CD14-positive monocyte (primary cell): Measurements from ENCODE around the gene LRRC59. TPM values are rescaled to one million over a fixed set of nuclear protein-coding genes. Genes with fewer than 3 reads are reported as not detected.

Experiments
- DNase-seq, 3 donors: peaks; one replicate each; pipeline ENCODE4 v3.0.0-alpha.2; 2011 to 2022
- H2AFZ ChIP-seq: 2 replicates; pipeline ENCODE4 v1.6.0; 2012; ENCODE audit warnings: mild to moderate bottlenecking, low read depth, low read length, inconsistent platforms; ENCODE audit not compliant: insufficient read depth, poor library complexity, severe bottlenecking
- H3K27ac ChIP-seq, 2 donors: 1 replicate in 1 of 2; 2 replicates in 1 of 2; pipeline ENCODE4 v1.5.1; 2012 to 2013; ENCODE audit warnings: low read length in 2 of 2, control low read depth in 1 of 2, inconsistent platforms in 1 of 2, low read depth in 1 of 2, mild to moderate bottlenecking in 1 of 2
- H3K27me3 ChIP-seq, 2 donors: one replicate each; pipeline versions ENCODE4 v1.6.0 to v1.6.1; 2011 to 2013; ENCODE audit warnings: low read length in 2 of 2; ENCODE audit not compliant: control insufficient read depth in 2 of 2, insufficient read depth in 2 of 2
- H3K36me3 ChIP-seq, 2 donors: replicated peaks in 1 of 2; 1 replicate in 1 of 2; 2 replicates in 1 of 2; pipeline versions ENCODE4 v1.5.1 to v1.6.1; 2012 to 2013; ENCODE audit warnings: low read length in 2 of 2, control low read depth in 1 of 2, inconsistent platforms in 1 of 2, mild to moderate bottlenecking in 1 of 2; ENCODE audit not compliant: insufficient read depth in 2 of 2, control insufficient read depth in 1 of 2
- H3K4me1 ChIP-seq, 2 donors: 1 replicate in 1 of 2; 2 replicates in 1 of 2; pipeline versions ENCODE4 v1.5.1 to v1.6.1; 2012 to 2013; ENCODE audit warnings: low read length in 2 of 2, control low read depth in 1 of 2, inconsistent platforms in 1 of 2, mild to moderate bottlenecking in 1 of 2, moderate library complexity in 1 of 2; ENCODE audit not compliant: insufficient read depth in 2 of 2, control insufficient read depth in 1 of 2
- H3K4me2 ChIP-seq: replicated peaks from 2 replicates; pipeline ENCODE3; 2012; ENCODE audit warnings: low read length, moderate library complexity, mild to moderate bottlenecking; ENCODE audit not compliant: poor library complexity, severe bottlenecking; ENCODE audit errors: extremely low read depth
- H3K4me3 ChIP-seq, 3 experiments: fragments of 200-600 bp in 1 of 3; sonication (generic) in 1 of 3; replicated peaks in 1 of 3; 1 replicate in 2 of 3; 2 replicates in 1 of 3; pipeline ENCODE4 v1.5.1; 2011 to 2013; ENCODE audit warnings: low read length in 3 of 3, mild to moderate bottlenecking in 3 of 3, control low read depth in 2 of 3, low read depth in 2 of 3, inconsistent platforms in 1 of 3, moderate library complexity in 1 of 3
- H3K79me2 ChIP-seq: 2 replicates; pipeline ENCODE4 v1.6.0; 2012; ENCODE audit warnings: mild to moderate bottlenecking, control low read depth, inconsistent platforms, low read length, moderate library complexity; ENCODE audit not compliant: insufficient read depth
- H3K9ac ChIP-seq: 2 replicates; pipeline ENCODE4 v1.6.0; 2017; ENCODE audit warnings: low read length, mild to moderate bottlenecking; ENCODE audit not compliant: insufficient read depth, poor library complexity, severe bottlenecking
- H3K9me3 ChIP-seq, 2 donors: replicated peaks in 1 of 2; 1 replicate in 1 of 2; 2 replicates in 1 of 2; pipeline versions ENCODE4 v1.5.1 to v1.6.1; 2012 to 2013; ENCODE audit warnings: low read length in 2 of 2, control low read depth in 1 of 2; ENCODE audit not compliant: control insufficient read depth in 1 of 2, insufficient read depth in 1 of 2
- H4K20me1 ChIP-seq: 2 replicates; pipeline ENCODE4 v1.6.0; 2012; ENCODE audit warnings: mild to moderate bottlenecking, low read length, control low read depth, moderate library complexity; ENCODE audit not compliant: insufficient read depth
- H3K27ac Mint-ChIP-seq, 7 donors: one replicate each; pipeline ENCODE4 v1.8.0; 2020; ENCODE audit warnings: mild to moderate bottlenecking in 7 of 7, mixed read lengths in 7 of 7, moderate library complexity in 6 of 7, inconsistent platforms in 2 of 7
- H3K27me3 Mint-ChIP-seq, 3 donors: one replicate each; pipeline ENCODE4 v1.8.0; 2021 to 2022; ENCODE audit warnings: low read depth in 3 of 3, mild to moderate bottlenecking in 3 of 3, mixed read lengths in 3 of 3, moderate library complexity in 3 of 3, inconsistent platforms in 1 of 3
- H3K36me3 Mint-ChIP-seq, 2 donors: one replicate each; pipeline ENCODE4 v1.8.0; 2020; ENCODE audit warnings: mixed read lengths in 2 of 2, inconsistent platforms in 1 of 2, mild to moderate bottlenecking in 1 of 2
- H3K4me1 Mint-ChIP-seq: one replicate; pipeline ENCODE4 v1.8.0; 2020; ENCODE audit warnings: mild to moderate bottlenecking, mixed read lengths
- H3K4me3 Mint-ChIP-seq, 2 donors: one replicate each; pipeline ENCODE4 v1.8.0; 2020; ENCODE audit warnings: mild to moderate bottlenecking in 2 of 2, mixed read lengths in 2 of 2, moderate library complexity in 1 of 2
- H3K9me3 Mint-ChIP-seq, 7 donors: one replicate each; pipeline ENCODE4 v1.8.0; 2020 to 2022; ENCODE audit warnings: mixed read lengths in 7 of 7, mild to moderate bottlenecking in 6 of 7, moderate library complexity in 6 of 7, inconsistent platforms in 2 of 7
- CTCF ChIP-seq: fragments of 200-600 bp; IDR thresholded peaks from one replicate; pipeline ENCODE4 v1.8.0; 2022; ENCODE audit warnings: antibody characterized with exemption, mild to moderate bottlenecking
- WGBS: methylation state at CpG from one replicate; pipeline ENCODE4 v1.1.5; 2013; ENCODE audit warnings: missing lambda C conversion rate; ENCODE audit not compliant: insufficient coverage; 5-methylcytosine and 5-hydroxymethylcytosine counted together
- intact Hi-C, 2 donors: fragments of 100-400 bp; cut with micrococcal nuclease; formaldehyde crosslinking; loops; one replicate each; pipeline versions ENCODE4 v1.15.0 to v1.15.1; 2023
- polyA plus RNA-seq, 3 donors: library from polyadenylated mRNA; depleted of rRNA in 1 of 3; unstranded in 2 of 3; stranded (reverse) in 1 of 3; fragments of 300-500 nt in 2 of 3; fragments of >200 nt in 1 of 3; fragmentation: Illumina TruSeq in 2 of 3; gene quantifications; 1 replicate in 2 of 3; 2 replicates in 1 of 3; pipeline ENCODE4 v1.2.3, GENCODE V29; 2012 to 2021

The LRRC59 gene
- polyA plus RNA-seq, 3 donors = 36.6 to 48.9 (median 45.7) TPM

- peaks cover 0 to 2% (median 0%) of the 10 kb centered on the region in 7 donors for H3K9me3 Mint-ChIP-seq
- no peak overlapping the region for H3K27ac ChIP-seq
- intact Hi-C loops = no loop called here
- no peaks in the 10 kb centered on the region for H3K9me3 ChIP-seq
- no peak overlapping the region for H2AFZ ChIP-seq
- no peak overlapping the region for H3K4me3 ChIP-seq
- WGBS = 98% methylated on average over 12 of the region's 14 CpGs
- no peaks in the 10 kb centered on the region for H3K27me3 ChIP-seq
- peaks cover 4% of the 10 kb centered on the region in 2 donors for H3K4me1 ChIP-seq
- peaks cover 61 to 65% of the 10 kb centered on the region in 2 donors for H3K36me3 Mint-ChIP-seq
- DNase-seq = no peak
- no peak overlapping the region for H3K9ac ChIP-seq
- no peaks in the 10 kb centered on the region for H3K27me3 Mint-ChIP-seq
- peaks cover 18% of the 10 kb centered on the region for H4K20me1 ChIP-seq
- H3K27ac Mint-ChIP-seq = no peak overlapping the region
- TF ChIP-seq CTCF = no peak
- no peak overlapping the region for H3K4me3 Mint-ChIP-seq
- peaks cover 10% of the 10 kb centered on the region for H3K4me1 Mint-ChIP-seq
- peaks cover 11% of the 10 kb centered on the region for H3K79me2 ChIP-seq
- no peak overlapping the region for H3K4me2 ChIP-seq
- peaks cover 59 to 65% of the 10 kb centered on the region in 2 donors for H3K36me3 ChIP-seq
Measured at GRCh38 chr17:50365649-50366393, 31.5 kb downstream of the LRRC59 start.

GRCh38 chr17:50365165-50365564 is 32.2 kb downstream of the LRRC59 start:
- Mint-ChIP-seq H3K4me1 (peaks cover 10% of the 10 kb centered on the region), H3K27ac (no peak overlapping the region), H3K9me3 (peaks cover 0 to 2% (median 0%) of the 10 kb centered on the region in 7 donors), H3K36me3 (peaks cover 57 to 64% of the 10 kb centered on the region in 2 donors), H3K27me3 (no peaks in the 10 kb centered on the region), H3K4me3 (no peak overlapping the region)
- H3K27ac ChIP-seq = no peak overlapping the region
- peaks cover 59 to 64% of the 10 kb centered on the region in 2 donors for H3K36me3 ChIP-seq
- no peaks in the 10 kb centered on the region for H3K9me3 ChIP-seq
- no peak overlapping the region for H3K4me3 ChIP-seq
- intact Hi-C loops = no loop called here
- H3K9ac ChIP-seq = no peak overlapping the region
- no peak overlapping the region for H3K4me2 ChIP-seq
- H3K79me2 ChIP-seq = peaks cover 4% of the 10 kb centered on the region
- H4K20me1 ChIP-seq = peaks cover 15% of the 10 kb centered on the region
- no CpG with 5 or more reads among the region's 2 CpGs for WGBS
- H2AFZ ChIP-seq = no peak overlapping the region
- TF ChIP-seq CTCF = no peak
- peaks cover 4% of the 10 kb centered on the region in 2 donors for H3K4me1 ChIP-seq
- H3K27me3 ChIP-seq = no peaks in the 10 kb centered on the region
- no peak for DNase-seq
